SH-SY5Y (cell line): Measurements from ENCODE around the gene WBP2NL.

Experiments used
- GATA2 ChIP-seq: IDR thresholded peaks from 2 replicates; pipeline ENCODE4 v1.6.1; 2011; ENCODE audit warnings: mild to moderate bottlenecking, low read depth, low read length
- GATA3 ChIP-seq: IDR thresholded peaks from 2 replicates; pipeline ENCODE4 v1.6.1; 2011; ENCODE audit warnings: low read depth, mild to moderate bottlenecking, low read length, moderate library complexity

Gene WBP2NL

DNA sequence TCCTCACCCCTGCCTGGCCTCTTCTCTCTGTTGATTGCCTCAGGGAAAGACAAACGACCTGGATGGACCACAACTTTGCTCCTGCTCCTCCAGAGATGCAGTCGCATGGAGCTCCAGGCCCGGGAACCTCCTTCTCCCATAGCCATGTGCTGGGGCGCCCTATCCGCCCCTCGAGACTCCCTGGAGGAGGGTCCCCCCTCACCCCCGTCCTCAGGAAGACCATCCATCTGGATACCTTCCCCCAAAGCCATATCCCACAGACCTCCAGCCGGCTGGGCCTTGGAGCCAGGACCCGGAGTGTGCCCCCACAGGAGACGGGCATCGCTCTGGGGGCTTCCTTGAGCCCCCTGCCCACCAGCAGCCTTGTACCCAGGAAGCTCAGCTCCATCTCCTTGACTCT, 27.2 kb upstream of the WBP2NL start:
- no peak for TF ChIP-seq GATA2
- TF ChIP-seq GATA3, result no peak

DNA sequence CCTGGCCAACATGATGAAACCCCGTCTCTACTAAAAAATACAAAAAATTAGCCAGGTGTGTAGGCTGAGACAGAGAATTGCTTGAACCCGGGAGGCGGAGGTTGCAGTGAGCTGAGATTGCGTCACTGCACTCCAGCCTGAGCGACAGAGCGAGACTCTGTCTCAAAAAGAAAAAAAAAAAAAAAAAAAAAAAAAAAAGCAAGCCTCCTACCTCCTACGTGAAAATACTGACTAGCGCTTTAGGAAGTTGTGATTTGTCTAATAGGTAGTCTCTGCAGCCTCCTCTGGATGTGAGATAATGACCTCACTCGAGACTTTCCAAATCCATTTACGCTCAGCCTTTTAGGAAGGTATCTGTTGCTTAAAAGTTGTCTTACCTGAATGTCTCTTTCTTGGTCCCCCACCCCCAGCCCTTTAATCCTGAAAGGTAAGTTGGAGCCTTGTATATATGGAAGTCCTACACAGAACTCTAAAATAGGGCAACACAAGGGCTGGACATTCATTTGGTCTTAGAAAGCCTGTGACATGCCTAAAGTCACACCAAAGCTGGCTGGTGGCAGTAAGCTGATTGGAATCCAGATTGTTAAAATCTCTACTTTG, 23.8 kb upstream of the WBP2NL start:
- TF ChIP-seq GATA3 (no peak), GATA2 (no peak)

- TF ChIP-seq GATA2 (no peak), GATA3 (no peak)
Observed at GRCh38 chr22:41975299-41976069, 23.1 kb upstream of the WBP2NL start.

GRCh38 chr22:41976070-41976901, 22.3 kb upstream of the WBP2NL start:
- TF ChIP-seq GATA3 (no peak), GATA2 (no peak)

GRCh38 chr22:41976961-41977566, 21.5 kb upstream of the WBP2NL start:
- no peak for TF ChIP-seq GATA2
- TF ChIP-seq GATA3, result no peak

- TF ChIP-seq GATA2 (no peak), GATA3 (no peak)
Observed at GRCh38 chr22:41978732-41979131, 19.9 kb upstream of the WBP2NL start.

- TF ChIP-seq GATA2 (no peak), GATA3 (no peak)
Observed at GRCh38 chr22:41979423-41980250, 19.0 kb upstream of the WBP2NL start.

DNA sequence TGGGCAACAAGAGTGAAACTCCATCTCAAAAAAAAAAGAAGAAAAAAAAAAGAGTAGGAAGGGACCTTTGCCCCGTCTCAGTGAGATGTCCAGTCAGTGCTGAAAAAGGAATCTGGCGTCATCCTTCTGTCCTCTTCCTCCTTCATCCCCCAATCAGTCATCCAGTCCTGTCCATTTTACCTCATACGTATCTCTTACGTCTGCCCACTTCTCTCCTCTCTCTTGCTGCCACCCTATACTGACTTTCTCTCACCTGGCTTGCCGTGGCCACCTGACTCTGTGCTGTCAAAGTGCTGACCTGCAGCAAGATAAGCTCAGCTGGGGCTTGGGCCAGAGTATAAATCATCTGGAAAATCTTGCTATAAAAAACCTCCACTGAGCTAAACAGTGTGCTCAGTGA, 15.7 kb upstream of the WBP2NL start:
- TF ChIP-seq GATA3, result no peak
- no peak for TF ChIP-seq GATA2

DNA sequence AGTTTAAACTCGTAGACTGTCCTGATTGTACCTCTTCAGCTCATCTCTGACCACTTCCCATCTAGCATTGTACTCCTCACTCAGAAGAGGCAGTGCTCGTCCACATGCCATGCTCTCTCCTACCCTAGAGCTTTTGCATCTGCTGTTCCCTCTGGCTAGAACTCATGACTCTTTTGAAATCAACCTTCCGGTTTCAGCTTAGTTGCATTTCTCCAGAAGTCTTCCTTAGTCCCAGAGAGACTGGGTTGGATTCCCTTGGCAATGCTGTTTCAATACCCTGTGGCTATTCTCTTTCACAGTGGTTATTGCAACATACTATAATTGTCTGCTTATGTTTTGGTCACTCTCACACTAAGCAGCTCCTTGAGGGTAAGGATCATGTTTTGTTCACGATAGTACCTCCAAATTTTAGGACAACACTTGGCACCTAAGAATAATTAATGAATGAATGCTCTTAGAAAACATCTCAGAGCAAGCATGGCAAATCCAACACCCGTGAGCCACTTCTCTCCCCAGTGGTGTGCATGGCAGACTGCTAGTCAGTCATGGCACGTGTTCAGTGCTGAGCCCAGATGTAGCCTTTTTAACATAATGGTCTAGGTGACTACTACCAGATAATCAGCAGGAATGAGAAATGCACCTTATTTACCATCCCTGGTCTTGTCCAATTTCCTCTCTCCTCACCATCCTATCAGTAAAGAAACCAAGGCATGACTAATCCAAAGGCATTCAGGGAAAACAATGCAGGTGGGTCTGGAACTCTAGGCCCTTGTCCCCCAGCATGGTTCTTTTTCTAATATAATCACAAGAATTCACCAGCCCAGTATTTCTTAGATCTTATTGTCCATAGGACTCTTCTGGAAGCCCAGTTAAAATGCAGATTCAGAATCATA, 14.8 kb upstream of the WBP2NL start:
- TF ChIP-seq GATA2, result no peak
- no peak for TF ChIP-seq GATA3

- TF ChIP-seq GATA2, result no peak
- TF ChIP-seq GATA3, result no peak
Observed at GRCh38 chr22:41987276-41987675, 11.3 kb upstream of the WBP2NL start.

- no peak for TF ChIP-seq GATA2
- no peak for TF ChIP-seq GATA3
Observed at GRCh38 chr22:41989246-41989645, 9.3 kb upstream of the WBP2NL start.

DNA sequence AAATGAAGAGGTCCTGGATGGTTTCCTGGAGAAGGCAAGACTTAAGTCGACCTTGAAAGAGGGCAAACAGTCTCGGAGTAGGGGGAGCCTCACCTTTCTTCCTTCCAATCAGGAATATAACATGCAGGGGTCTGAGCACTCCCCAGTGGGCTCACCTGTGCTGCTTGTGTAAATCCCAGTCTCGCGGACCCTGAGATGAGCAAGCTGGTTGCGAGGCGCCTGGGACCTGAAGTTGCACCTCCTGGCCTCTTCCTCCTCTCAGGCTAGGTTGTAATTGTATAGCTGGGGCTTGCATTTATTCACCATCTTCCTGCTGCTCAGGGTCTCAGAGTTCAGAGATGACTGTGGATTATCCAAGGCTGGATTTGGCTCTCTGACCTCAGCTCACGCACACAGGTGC, 7.5 kb upstream of the WBP2NL start:
- TF ChIP-seq GATA2 (no peak), GATA3 (no peak)

DNA sequence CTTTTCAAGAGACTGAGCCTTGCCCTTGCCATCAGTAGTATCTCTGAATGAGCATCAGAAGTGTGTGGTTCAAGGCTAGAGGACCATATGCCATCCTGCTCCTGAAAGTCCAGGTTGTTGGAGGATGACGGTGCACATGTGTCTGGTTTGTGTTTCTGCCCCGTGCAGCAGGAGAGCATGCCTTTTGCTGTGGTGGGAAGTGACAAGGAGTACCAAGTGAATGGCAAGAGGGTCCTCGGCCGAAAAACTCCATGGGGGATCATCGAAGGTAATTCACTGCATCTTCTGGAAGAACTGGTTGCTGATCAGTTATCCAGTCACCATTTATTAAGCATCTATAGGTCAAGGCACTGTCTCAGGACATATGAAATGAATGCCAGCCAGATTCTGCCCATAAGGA, 6.1 kb upstream of the WBP2NL start:
- TF ChIP-seq GATA3, result no peak
- TF ChIP-seq GATA2, result no peak

DNA sequence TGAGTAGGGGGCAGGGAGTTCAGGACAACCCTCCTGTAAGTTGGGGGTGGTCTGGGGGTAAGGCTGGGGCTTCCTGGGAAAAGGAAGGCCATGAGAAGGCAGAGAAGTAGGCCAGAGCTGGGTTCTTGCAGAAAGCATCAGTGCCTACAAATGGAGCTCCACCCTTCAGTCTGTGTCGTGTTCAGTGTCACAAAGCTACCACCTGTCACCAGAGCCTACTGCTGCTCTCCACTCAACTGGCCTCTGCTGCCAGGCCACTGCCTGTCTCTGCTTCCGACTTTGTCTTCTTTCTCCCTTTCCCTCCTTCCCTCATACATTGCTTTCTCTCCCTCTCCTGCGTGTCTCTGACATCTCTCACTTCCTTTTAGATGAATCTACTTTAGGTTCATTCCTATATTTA, 3.4 kb upstream of the WBP2NL start:
- TF ChIP-seq GATA3 (no peak), GATA2 (no peak)

GRCh38 chr22:41996826-41997225, 1.8 kb upstream of the WBP2NL start:
- TF ChIP-seq GATA3 (no peak), GATA2 (no peak)
